Measurements from ENCODE around the gene JDP2. TPM values are rescaled to one million over a fixed set of nuclear protein-coding genes. Genes with fewer than 3 reads are reported as not detected.

JDP2 gene
- total RNA-seq, 1 donor from 2014 or later, result 44.4 TPM

DNA sequence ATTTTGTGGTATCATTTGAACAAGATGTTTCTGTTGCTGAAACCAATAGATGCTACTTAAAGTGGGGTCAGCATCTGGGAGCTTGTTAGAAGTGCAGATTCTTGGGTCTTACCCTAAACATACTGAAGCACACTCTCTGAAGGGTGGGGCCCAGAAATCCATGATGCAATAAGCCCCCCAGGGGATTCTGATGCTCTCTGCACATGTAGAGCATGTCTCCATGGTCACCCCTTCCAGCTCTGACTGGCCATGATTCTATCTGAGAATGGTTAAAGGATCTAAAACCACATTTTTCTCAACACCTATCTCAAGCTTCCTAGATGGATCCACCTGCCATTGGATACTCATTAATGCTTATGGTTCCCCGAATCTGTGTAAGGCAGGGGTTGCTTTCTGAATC, 20.4 kb downstream of the JDP2 start:
- H3K4me1 Mint-ChIP-seq, result peaks cover 40% of the 10 kb centered on the region
- no peak overlapping the region for H3K4me3 Mint-ChIP-seq
- TF ChIP-seq, protein P1, sequence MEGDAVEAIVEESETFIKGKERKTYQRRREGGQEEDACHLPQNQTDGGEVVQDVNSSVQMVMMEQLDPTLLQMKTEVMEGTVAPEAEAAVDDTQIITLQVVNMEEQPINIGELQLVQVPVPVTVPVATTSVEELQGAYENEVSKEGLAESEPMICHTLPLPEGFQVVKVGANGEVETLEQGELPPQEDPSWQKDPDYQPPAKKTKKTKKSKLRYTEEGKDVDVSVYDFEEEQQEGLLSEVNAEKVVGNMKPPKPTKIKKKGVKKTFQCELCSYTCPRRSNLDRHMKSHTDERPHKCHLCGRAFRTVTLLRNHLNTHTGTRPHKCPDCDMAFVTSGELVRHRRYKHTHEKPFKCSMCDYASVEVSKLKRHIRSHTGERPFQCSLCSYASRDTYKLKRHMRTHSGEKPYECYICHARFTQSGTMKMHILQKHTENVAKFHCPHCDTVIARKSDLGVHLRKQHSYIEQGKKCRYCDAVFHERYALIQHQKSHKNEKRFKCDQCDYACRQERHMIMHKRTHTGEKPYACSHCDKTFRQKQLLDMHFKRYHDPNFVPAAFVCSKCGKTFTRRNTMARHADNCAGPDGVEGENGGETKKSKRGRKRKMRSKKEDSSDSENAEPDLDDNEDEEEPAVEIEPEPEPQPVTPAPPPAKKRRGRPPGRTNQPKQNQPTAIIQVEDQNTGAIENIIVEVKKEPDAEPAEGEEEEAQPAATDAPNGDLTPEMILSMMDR (IDR thresholded peaks at IDR 0.05; ENCODE audit: unreplicated experiment), result no peak
- no peaks in the 10 kb centered on the region for H3K27me3 Mint-ChIP-seq (ENCODE audit: low read depth)
- peaks cover 23% of the 10 kb centered on the region for H3K36me3 Mint-ChIP-seq
- no peak overlapping the region for H3K27ac Mint-ChIP-seq
- DNase-seq (ENCODE audit: low spot score in 2 of 2, unreplicated experiment in 2 of 2), result no peak
- H3K9me3 Mint-ChIP-seq, result no peaks in the 10 kb centered on the region

DNA sequence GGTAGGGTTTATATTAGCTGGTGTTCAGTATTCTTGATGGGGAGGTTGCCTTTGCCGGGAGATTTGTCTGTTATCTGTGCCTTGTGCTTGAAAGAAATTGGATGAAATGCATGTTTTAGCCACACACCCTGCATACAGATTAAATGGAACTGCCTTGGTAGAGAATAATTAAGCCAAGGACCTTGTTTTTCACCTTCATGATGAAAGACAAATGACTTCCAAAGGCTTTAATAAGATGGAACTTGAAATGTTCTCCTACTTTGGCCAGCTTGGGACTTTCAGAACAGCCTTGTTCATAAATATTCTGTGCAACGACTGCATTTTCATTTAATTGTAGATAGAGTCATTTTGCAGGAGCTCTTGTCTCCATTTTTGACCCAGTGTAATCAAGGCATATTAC, 21.2 kb downstream of the JDP2 start:
- no peaks in the 10 kb centered on the region for H3K9me3 Mint-ChIP-seq
- peaks cover 20% of the 10 kb centered on the region for H3K36me3 Mint-ChIP-seq
- peaks cover 48% of the 10 kb centered on the region for H3K4me1 Mint-ChIP-seq
- TF ChIP-seq, protein P1 (IDR thresholded peaks at IDR 0.05; ENCODE audit: unreplicated experiment), result no peak
- peak overlapping the region; percentile 11 for H3K27ac Mint-ChIP-seq
- H3K27me3 Mint-ChIP-seq (ENCODE audit: low read depth), result no peaks in the 10 kb centered on the region
- no peak overlapping the region for H3K4me3 Mint-ChIP-seq
- DNase-seq (ENCODE audit: low spot score in 2 of 2, unreplicated experiment in 2 of 2), result no peak

DNA sequence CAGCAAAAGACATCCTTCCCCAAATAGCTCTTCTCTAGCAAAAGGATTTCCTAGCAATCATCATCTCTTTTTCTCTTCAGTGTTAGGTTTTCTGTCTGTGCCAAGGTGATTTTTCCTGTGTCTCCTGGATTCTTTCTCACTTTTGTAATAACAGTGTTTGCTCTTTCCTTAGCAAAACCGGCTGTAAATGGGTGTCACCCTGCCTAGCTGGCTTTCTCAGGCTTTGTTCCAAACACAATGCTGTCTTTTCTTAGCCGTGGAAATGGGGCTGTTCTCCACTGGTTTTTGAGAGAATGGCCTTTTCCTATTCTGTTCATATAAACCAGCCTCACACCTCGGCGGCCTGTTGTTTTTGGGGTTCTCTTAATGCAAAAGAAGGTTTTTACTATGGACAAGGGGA, 21.9 kb downstream of the JDP2 start:
- Mint-ChIP-seq H3K4me3 (no peak overlapping the region), H3K27ac (peak overlapping the region; percentile 72), H3K27me3 (ENCODE audit: low read depth) (no peaks in the 10 kb centered on the region), H3K36me3 (peaks cover 16% of the 10 kb centered on the region), H3K9me3 (no peaks in the 10 kb centered on the region), H3K4me1 (peaks cover 55% of the 10 kb centered on the region)
- TF ChIP-seq, protein P1 (IDR thresholded peaks at IDR 0.05; ENCODE audit: unreplicated experiment), result no peak
- DNase-seq (ENCODE audit: low spot score in 2 of 2, unreplicated experiment in 2 of 2), result no peak

DNA sequence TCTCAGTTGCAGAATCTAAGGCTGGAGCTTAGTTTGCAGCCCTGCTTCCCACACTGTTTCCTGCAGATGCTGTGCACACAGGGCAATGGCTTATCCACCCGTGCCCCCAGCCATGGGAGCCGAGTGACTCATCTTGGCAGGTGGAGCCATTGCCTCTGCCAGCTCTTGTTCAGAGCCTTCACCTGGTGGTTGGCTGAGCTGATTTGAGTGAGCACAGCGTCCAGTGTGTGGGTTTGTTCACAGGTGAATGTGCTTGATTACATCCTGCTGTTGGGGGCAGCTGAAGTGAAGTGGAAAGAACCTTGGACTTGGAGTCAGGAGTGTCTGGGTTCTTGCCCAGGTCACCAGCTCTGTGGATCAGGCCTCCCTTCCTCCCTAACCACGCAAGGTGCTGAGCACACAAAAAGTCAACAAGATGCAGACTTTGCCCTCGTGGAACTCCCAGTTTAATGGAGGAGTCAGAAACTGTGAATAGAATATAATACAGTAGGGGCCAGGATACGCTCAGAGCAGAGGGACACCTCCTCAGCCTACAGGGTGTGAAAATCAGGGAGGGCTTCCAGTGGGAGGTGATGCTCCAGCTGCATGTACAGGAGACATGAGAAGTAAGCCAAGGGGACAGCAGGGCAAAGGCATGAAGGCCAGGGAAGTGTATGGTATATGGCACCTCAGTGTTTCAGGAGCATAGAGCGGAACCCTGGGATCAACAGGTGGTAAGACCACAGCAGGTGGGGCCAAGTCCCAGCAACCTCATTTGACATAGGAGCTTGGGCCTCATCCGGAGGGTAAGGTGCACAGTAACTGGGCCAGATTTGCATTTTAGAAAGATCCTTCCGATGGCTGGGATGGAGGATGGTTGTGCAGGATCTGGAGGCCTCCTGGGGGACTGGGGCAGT, 22.8 kb downstream of the JDP2 start:
- Mint-ChIP-seq H3K9me3 (no peaks in the 10 kb centered on the region), H3K4me1 (peaks cover 64% of the 10 kb centered on the region), H3K4me3 (no peak overlapping the region), H3K27me3 (ENCODE audit: low read depth) (no peaks in the 10 kb centered on the region), H3K27ac (peak overlapping the region; percentile 98), H3K36me3 (peaks cover 12% of the 10 kb centered on the region)
- TF ChIP-seq, protein P1 (IDR thresholded peaks at IDR 0.05; ENCODE audit: unreplicated experiment), result no peak
- no peak for DNase-seq (ENCODE audit: low spot score in 2 of 2, unreplicated experiment in 2 of 2)

DNA sequence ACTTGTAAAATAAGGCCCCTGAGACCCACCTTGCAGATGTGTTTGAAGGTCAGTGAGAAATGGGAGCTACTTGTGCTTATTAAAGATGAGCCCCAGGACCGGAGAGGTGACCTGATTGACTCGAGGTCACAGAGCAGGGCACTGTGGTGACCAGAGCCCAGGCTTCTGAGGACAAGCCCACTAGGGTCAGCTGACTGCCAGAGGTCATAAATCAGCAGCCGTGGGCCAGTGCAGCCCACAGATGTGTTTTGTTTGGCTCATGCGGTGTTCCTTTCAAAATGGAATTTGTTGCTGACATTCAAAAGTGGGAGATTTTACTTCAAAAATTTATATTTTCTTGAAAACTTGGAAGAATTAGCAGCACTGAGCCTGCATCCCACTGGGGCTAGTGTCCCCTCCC, 24.5 kb downstream of the JDP2 start:
- H3K4me3 Mint-ChIP-seq, result no peak overlapping the region

More for the DNA sequence above, 24.5 kb downstream of the JDP2 start:
- no peak for DNase-seq (ENCODE audit: low spot score in 2 of 2, unreplicated experiment in 2 of 2)
- TF ChIP-seq, protein P1 (IDR thresholded peaks at IDR 0.05; ENCODE audit: unreplicated experiment), result no peak
- no peaks in the 10 kb centered on the region for H3K27me3 Mint-ChIP-seq (ENCODE audit: low read depth)
- H3K27ac Mint-ChIP-seq, result peak overlapping the region; percentile 98
- peaks cover 81% of the 10 kb centered on the region for H3K4me1 Mint-ChIP-seq
- H3K36me3 Mint-ChIP-seq, result peaks cover 9% of the 10 kb centered on the region
- no peaks in the 10 kb centered on the region for H3K9me3 Mint-ChIP-seq

All from mesothelial cell of epicardium (in vitro differentiated cells).